HCT116 (cell line): ENCODE data around the gene ZNF276.

Experiments
- EZH2 ChIP-seq: fragments of 200-600 bp; sonication (generic); IDR thresholded peaks from 2 replicates; pipeline ENCODE4 v1.6.1; 2017; ENCODE audit warnings: antibody characterized with exemption, mixed run types
- EZH2phosphoT487 ChIP-seq: fragments of 200-600 bp; IDR thresholded peaks from 2 replicates; pipeline ENCODE4 v1.6.1; 2018; ENCODE audit warnings: antibody characterized with exemption, borderline replicate concordance
- POLR2A ChIP-seq: IDR thresholded peaks from 2 replicates; pipeline ENCODE4 v1.7.0; 2011; ENCODE audit warnings: borderline replicate concordance; ENCODE audit not compliant: insufficient read depth, insufficient read length; ENCODE audit errors: extremely low read depth
- POLR2AphosphoS5 ChIP-seq: IDR thresholded peaks from 2 replicates; pipeline ENCODE4 v1.6.1; 2011; ENCODE audit warnings: mild to moderate bottlenecking, low read depth, low read length, moderate library complexity
- RAD21 ChIP-seq: IDR thresholded peaks from 2 replicates; pipeline ENCODE4 v1.6.1; 2012; ENCODE audit warnings: low read depth, mild to moderate bottlenecking
- TF ChIP-seq, protein P1 (sequence below), 3 experiments: fragments of 200-600 bp in 1 of 3; sonication (generic) in 1 of 3; IDR thresholded peaks in 2 of 3; conservative IDR thresholded peaks in 1 of 3; 2 replicates each; pipeline ENCODE4 v1.5.1; 2012 to 2017; ENCODE audit warnings: low read depth in 2 of 3, low read length in 2 of 3, antibody characterized with exemption in 1 of 3, borderline replicate concordance in 1 of 3, control low read depth in 1 of 3, mild to moderate bottlenecking in 1 of 3, mixed read lengths in 1 of 3, mixed run types in 1 of 3, moderate library complexity in 1 of 3; ENCODE audit not compliant: insufficient read depth in 1 of 3
- TF ChIP-seq, protein P2 (sequence below): IDR thresholded peaks from 2 replicates; pipeline ENCODE4 v1.6.1; 2012

DNA sequence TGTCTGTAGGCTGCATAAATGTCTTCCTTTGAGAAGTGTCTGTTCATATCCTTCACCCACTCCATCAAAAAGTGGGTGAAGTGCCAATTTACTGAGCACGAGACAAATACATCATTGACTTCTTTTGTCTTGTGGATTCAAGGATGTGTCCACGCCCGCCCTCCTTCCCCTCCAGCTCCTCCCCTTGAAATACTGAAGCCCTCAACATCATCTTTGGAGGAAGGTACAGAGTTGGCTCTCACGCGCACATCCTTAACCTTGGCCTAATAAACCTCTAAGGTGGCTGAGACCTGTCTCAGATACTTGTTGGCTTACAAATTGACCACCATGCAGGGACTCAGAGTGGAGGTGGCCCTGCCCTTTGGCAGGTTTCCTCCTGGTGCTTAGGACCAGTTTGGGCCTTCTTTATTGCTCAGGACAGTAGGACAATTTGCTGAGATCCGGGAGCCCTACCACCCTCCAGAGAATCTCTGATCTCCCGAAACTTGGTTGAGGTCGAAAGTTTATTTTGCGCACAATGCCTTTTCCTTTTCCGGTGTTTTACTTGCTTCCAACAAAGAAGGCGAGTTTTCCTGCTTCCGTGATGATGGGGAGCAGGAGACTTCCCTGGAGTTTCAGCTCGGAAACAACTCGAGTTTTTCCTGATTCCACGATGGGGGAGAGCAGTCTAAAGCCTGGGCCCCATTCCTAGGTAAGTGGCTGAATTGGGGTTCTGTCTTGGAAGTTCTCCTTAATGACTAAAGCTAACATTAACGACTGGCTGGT, 49.0 kb upstream of the ZNF276 start:
- TF ChIP-seq, protein P1, sequence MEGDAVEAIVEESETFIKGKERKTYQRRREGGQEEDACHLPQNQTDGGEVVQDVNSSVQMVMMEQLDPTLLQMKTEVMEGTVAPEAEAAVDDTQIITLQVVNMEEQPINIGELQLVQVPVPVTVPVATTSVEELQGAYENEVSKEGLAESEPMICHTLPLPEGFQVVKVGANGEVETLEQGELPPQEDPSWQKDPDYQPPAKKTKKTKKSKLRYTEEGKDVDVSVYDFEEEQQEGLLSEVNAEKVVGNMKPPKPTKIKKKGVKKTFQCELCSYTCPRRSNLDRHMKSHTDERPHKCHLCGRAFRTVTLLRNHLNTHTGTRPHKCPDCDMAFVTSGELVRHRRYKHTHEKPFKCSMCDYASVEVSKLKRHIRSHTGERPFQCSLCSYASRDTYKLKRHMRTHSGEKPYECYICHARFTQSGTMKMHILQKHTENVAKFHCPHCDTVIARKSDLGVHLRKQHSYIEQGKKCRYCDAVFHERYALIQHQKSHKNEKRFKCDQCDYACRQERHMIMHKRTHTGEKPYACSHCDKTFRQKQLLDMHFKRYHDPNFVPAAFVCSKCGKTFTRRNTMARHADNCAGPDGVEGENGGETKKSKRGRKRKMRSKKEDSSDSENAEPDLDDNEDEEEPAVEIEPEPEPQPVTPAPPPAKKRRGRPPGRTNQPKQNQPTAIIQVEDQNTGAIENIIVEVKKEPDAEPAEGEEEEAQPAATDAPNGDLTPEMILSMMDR (IDR thresholded peaks at IDR 0.05 in 2 of 3, conservative IDR thresholded peaks at IDR 0.05 in 1 of 3; ENCODE audit: borderline replicate concordance in 1 of 3, insufficient read depth in 1 of 3, low read depth in 2 of 3, low read length in 2 of 3), result no peak
- TF ChIP-seq POLR2AphosphoS5 (no peak), POLR2A (no peak), EZH2 (no peak), EZH2phosphoT487 (no peak), RAD21 (no peak)
- TF ChIP-seq, protein P2, sequence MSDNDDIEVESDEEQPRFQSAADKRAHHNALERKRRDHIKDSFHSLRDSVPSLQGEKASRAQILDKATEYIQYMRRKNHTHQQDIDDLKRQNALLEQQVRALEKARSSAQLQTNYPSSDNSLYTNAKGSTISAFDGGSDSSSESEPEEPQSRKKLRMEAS, result no peak
